Activated CD8-positive, alpha-beta memory T cell treated with anti-CD3 and anti-CD28 coated beads for 36 hours (primary cell): ENCODE results near the gene DENND6B. TPM values are rescaled to one million over a fixed set of nuclear protein-coding genes. Genes with fewer than 3 reads are reported as not detected.
"Not testable (repeated sequence)": the region's sequence is repeated elsewhere in the genome, so short reads cannot be mapped to it uniquely, and the experiment has no call there.

Experiments
- CTCF ChIA-PET: fragments of 350-600 bp; sonication (Branson Sonifier 250); formaldehyde crosslinking; loops from one replicate; lab custom pipeline; 2021; ENCODE audit warnings: antibody characterized with exemption; lab: Charles Lee
- POLR2A ChIA-PET: fragments of 350-600 bp; sonication (Branson Sonifier 250); formaldehyde crosslinking; loops from one replicate; lab custom pipeline; 2021; ENCODE audit warnings: antibody characterized with exemption; lab: Charles Lee
- total RNA-seq, 2 experiments: library from RNA; stranded (reverse); gene quantifications; one replicate each; pipeline ENCODE4 v1.2.3, GENCODE V29; 2021

The DENND6B gene
- total RNA-seq, 2 experiments from 2014 or later, result 4.3 to 4.4 TPM

DNA sequence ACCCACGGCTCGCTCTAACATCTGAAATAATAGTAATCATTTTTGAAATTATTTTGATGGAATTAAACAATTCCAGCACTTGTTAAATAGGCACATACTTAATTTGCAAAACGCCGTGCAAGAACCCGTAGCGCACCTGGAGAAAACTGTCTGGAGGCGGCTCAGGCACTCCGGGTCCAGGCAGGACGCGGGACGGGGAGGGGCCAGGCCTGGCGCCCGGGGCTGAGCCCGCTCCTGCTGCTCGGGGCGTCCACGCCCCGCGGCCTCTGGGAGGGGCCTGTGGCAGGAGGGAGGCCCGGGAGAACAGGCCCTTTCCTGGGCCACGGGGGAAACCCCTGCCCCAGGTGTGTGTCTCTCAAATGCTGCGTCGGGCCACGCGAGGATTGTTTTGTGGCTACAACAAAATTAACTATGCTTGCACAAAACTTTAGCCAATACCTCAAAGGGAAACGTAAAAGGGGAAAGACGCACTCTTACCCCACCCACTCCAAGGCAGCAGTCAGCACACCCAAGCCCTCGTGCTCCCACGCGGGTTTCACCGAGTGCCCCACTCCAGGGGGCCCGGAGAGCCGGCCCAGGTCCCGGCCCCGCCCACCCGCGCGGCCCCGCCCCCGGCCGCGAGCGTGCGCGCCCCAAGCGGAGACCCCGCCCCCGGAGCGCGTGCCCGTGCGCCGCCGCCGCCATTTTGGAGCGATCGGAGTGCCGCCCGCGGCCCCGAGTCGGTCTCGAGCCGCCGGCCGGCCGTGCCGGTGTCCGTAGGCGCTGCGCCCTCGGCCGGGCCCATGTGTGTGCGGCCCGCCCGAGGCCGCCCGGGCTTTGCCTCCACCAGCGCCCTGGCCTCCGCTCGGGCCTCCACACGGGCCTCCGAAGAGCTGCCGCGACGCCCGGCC lies 16.1 kb upstream of the DENND6B start, which contains the start of gene PPP6R2:
PPP6R2 (plus strand) TSS at position 677 of the 890 bp plus-strand sequence. CDS start 50,582 bp downstream, outside the sequence.
- ChIA-PET POLR2A (interaction anchor here (0.5 to 1.2 kb wide), 3 partner anchors 206 to 360 kb away, joined by 3 read pairs; no protein-coding TSS in a partner anchor), CTCF (interaction anchor here (0.9 to 2.6 kb wide), 19 partner anchors 10 to 278 kb away, joined by 3 to 28 read pairs (median 5); partner anchors contain the start of genes DENND6B, HDAC10 and SCO2)

DNA sequence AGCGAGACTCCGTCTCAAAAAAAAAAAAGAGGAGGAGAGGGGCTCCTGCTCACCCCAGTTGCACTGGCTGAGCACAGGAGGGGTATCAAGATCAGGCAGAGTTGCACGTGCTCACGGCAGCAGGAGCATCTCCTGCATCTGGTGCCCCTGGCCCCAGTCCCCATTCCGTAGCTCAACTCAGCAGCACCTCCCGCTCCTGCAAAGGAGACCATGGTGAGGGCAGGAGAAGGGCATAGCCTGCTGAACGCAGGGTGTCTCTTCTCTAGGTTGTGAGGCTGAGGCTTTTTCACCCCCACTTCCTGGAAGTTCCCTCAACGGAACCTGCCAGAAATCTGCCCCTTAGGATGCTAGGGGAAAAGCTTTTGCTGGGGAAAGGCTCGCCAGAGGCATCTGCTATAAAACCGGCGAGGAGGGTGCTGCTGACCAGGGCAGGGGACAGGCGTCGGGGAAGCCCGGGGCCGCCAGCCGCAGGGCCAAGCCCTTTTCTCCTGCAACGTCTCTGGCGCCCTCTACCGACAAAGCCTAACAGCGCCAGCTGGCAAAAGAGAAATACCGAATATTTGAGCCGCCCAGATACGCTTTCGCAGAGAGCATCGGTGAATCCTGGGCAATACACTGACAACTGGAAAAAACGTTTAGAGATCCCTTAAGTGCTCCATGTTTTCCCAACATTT lies 15.3 kb upstream of the DENND6B start:
- ChIA-PET POLR2A (interaction anchor here (0.5 to 1.2 kb wide), 4 partner anchors 23 to 359 kb away, joined by 3 read pairs; no protein-coding TSS in a partner anchor), CTCF (interaction anchor here (0.6 to 2.6 kb wide), 32 partner anchors 9 to 320 kb away, joined by 3 to 28 read pairs (median 4); partner anchors contain the start of genes DENND6B, HDAC10, MAPK12 and SCO2)

DNA sequence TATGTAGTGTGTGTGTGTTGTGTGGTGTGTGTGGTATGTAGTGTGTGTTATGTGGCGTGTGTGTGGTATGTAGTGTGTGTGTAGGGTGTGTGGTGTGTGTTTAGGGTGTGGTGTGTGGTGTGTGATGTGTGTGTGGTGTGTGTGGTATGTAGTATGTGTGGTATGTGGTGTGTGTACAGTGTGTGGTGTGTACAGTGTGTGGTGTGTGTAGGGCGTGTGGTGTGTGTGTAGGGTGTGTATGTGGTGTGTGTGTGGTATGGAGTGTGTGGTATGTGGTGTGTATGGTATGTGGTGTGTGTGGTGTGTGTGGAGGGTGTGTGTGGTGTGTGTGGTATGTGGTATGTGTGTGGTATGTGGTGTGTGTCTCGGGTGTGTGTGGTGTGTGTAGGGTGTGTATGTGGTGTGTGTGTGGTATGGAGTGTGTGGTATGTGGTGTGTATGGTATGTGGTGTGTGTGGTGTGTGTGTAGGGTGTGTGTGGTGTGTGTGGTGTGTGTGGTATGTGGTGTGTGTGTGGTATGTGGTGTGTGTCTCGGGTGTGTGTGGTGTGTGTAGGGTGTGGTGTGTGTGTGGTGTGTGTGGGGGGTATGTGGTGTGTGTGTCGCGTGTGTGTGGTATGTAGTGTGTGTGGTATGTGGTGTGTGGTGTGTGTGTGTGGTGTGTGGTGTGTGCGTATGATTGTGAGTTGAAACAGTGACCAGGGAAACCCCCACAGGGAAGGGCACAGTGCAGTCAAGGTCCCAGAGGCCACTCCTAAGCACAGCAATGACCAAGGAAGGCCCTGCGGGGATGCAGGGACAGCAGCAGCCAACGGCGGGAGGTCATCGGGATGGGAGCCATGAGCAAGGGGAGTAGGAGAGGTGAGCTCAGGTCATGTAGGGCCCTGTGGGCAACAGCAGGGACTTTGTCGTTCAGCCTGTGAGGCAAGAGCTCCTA lies 13.4 kb upstream of the DENND6B start:
- CTCF ChIA-PET, result interaction anchor here (0.9 to 2.6 kb wide), 7 partner anchors 7 to 165 kb away, joined by 3 to 28 read pairs (median 9); partner anchors contain the start of genes HDAC10 and MAPK12
- POLR2A ChIA-PET, result no interaction called here

DNA sequence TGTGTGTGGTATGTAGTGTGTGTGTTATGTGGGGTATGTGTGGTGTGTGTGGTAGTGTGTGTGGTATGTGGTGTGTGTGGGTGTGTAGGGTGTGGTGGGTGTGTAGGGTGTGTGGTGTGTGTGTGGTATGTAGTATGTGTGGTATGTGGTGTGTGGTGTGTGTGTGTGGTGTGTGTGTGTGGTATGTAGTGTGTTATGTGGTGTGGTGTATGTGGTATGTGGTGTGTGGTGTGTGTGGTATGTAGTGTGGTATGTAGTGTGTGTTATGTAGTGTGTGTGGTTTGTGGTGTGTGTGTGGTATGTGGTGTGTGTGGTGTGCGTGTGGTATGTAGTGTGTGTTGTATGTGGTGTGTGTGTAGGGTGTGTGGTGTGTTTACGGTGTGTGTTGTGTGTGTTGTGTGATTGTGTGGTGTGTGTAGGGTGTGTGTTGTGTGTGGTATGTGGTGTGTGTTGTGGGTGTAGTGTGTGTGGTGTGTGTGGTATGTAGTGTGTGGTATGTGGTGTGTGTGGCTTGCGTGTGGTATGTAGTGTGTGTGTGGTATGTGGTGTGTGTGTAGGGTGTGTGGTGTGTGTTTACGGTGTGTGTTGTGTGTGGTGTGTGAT lies 12.1 kb upstream of the DENND6B start:
- ChIA-PET CTCF (no interaction called here), POLR2A (no interaction called here)

DNA sequence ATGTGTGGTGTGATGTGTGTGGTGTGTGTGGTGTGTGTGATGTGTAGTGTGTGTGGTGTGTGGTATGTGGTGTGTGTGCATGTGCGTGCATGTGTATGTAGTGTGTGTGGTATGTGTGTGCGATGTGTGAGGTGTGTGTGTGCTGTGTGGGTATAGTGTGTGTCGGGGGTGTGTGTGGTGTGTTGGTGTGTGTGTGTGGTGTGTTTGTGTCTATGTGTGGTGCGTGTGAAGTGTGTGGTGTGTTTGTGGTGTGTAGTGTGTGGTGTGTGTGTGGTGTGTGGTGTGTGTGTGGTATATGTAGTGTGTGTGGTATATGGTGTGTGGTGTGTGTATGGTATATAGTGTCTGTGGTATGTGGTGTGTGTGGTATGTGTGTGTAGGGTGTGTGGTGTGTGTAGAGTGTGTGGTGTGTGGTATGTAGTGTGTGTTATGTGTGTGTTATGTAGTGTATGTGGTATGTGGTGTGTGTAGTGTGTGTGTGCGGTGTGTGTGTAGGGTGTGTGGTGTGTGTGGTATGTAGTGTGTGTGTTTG lies 11.3 kb upstream of the DENND6B start:
- CTCF ChIA-PET, result no interaction called here
- POLR2A ChIA-PET, result no interaction called here

DNA sequence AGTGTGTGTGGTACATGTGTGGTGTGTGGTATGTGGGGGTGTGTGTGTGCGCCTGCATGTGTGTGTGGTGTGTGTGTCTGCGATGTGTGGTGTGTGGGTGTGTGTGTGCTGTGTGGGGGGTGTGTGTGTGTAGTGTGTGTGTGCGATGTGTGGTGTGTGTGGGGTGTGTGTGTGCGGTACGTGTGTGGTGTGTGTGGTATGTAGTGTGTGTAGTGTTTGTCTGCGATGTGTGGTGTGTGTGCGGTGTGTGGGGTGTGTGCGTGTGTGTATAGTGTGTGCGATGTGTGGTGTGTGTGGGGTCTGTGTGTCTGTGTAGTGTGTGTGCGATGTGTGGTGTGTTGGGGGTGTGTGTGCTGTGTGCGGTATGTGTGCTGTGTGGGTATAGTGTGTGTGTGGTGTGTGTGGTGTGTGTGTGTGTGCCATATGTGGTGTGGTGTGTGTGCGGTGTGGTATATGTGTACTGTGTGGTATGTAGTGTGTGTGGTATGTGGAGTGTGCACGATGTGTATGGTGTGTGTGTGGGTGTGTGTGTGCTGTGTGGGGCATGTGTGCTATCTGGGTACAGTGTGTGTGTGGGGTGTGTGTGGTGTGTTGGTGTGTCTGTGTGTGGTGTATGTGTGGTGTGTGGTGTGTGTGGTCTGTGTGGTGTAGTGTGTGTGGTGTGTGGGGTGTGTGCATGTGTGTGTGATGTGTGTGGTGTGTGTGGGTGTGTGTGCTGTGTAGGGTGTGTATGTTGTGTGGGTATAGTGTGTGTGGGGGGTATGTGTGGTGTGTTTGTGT lies 10.6 kb upstream of the DENND6B start:
- POLR2A ChIA-PET, result no interaction called here
- CTCF ChIA-PET, result no interaction called here

DNA sequence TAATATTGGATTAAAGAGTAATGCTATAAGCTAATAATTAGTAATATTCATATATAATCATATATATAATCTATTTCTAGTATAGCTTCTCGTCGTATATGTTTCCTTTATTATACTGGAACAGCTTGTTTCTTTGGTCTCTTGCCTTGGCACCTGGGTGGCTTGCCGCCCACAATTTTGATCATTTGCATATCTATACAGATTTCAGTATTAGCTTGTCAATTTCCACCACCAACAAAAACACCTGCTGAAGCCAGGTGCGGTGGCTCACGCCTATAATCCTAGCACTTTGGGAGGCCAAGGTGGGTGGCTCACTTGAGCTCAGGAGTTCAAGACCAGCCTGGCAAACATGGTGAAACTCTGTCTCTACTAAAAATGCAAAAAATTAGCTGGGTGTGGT lies 7.6 kb upstream of the DENND6B start:
- POLR2A ChIA-PET, result not testable (repeated sequence)

DNA sequence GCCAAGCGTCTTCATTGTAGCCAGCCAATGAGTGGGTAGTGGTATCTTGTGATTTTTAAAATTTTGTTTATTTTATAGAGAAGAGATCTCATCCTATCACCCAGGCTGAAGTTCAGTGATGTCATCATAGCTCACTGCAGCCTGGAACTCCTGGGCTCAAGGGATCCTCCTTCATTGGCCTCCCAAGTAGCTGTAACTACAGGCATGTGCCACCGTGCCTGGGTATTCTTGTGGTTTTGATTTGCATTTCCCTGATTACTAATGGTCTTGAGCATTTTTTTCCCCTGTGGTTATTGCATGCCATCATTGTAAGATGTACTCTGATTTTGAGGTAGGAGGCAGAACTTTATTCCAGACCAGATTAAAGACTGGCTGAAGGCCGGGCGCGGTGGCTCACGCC lies 2.4 kb upstream of the DENND6B start:
- POLR2A ChIA-PET, result interaction anchor here (0.7 kb wide), 1 partner anchor 426 kb away, joined by 7 read pairs; no protein-coding TSS in a partner anchor

More for the DNA sequence above, 7.6 kb upstream of the DENND6B start:
- CTCF ChIA-PET, result interaction anchor here (1.0 kb wide), 1 partner anchor 59 kb away, joined by 3 read pairs; no protein-coding TSS in a partner anchor

DNA sequence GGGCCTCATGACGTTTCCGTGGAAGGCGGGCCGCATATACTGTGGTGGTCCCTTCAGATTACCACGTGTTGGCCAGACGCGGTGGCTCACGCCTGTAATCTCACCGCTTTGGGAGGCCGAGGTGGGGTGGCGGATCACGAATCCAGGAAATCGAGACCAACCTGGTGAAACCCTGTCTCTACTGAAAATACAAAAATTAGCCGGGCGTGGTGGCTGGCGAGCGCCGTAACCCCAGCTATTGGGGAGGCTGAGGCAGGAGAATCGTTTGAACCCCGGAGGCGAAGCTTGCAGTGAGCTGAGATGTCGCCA lies 853 bp upstream of the DENND6B start:
- ChIA-PET POLR2A (interaction anchor here (1.0 to 1.8 kb wide), 2 partner anchors 13 to 88 kb away, joined by 3 to 5 read pairs; no protein-coding TSS in a partner anchor), CTCF (interaction anchor here (0.6 to 4.1 kb wide), 7 partner anchors 20 to 87 kb away, joined by 3 to 19 read pairs (median 4); partner anchors contain the start of genes HDAC10, MAPK12 and PLXNB2)

More for the DNA sequence above, 2.4 kb upstream of the DENND6B start:
- CTCF ChIA-PET, result interaction anchor here (1.1 to 4.1 kb wide), 4 partner anchors 12 to 88 kb away, joined by 3 to 19 read pairs (median 10); partner anchors contain the start of gene HDAC10

DNA sequence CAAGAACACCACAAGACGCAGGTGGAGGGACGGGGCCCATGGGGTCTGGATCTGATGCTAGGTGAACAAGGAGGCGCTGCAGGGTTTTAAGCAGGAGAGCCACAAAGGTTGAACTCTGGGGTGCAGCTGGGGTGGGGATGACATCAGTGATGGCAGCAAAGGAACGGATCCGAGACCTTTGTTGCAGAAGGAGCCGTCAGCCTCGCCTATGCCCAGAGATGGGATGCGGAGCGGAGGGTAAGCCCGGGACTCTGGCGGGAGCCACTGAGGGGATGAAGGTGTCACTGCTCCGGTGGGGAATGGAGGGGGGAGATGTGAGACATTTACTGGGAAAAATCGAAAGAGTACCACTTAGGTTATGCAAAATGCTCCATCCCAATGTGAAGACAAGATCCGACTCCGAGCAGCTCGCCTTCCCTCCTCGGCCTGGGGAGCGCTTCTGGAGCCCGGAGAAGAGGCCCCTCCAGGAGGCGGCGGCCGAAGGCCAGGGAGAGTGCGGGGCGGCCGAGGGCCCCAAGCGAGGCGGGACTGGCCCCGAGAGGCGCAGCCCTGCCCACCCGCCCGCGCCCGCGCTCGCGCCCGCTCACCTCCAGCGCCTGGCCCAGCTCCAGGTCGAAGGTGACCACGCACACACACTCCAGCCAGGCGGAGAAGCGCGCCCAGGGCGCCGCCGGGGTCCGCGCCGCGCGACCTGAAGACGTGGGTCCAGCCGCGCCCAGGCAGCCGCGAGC lies 422 bp downstream of the DENND6B start:
- CTCF ChIA-PET, result interaction anchor here (0.6 to 4.1 kb wide), 10 partner anchors 11 to 75 kb away, joined by 3 to 19 read pairs (median 4); partner anchors contain the start of gene HDAC10
- POLR2A ChIA-PET, result interaction anchor here (1.0 kb wide), 1 partner anchor 87 kb away, joined by 3 read pairs; no protein-coding TSS in a partner anchor

DNA sequence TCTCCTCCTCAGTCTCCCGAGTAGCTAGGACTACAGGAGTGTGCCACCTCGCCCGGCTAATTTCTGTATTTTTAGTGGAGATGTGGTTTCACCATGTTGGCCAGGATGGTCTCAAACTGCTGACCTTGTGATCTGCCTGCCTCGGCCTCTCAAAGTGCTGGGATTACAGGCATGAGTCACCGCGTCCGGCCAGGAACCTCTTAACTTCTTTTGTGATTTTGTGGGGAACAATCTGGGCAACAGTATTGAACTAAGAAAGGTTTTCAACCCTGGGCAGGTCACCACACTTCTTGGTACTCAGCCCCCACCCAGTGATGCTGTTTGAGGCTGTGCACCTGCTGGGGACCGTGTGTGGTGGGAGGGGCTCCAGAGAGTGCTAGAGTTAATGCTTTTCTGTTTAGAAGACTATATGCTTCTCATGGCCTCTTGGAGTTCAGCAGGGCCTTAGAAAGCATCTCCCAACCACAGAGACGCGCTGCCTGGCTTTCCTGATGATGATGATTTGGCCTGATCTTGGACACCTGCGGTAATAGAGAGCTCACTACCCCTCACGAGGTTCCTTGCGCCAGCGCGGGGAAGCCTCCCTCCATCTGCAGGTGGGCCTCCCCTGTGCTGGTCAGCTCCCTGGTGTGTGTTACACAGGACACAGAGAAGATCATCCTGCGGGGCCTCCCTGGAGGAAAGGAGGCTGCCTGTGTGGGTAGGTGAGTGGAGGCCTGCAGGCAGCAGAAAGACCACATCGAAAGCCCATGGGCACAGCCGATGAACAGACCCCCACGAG lies 1.2 kb downstream of the DENND6B start:
- ChIA-PET POLR2A (no interaction called here), CTCF (interaction anchor here (0.7 to 4.1 kb wide), 7 partner anchors 10 to 74 kb away, joined by 3 to 19 read pairs (median 6); partner anchors contain the start of gene HDAC10)

DNA sequence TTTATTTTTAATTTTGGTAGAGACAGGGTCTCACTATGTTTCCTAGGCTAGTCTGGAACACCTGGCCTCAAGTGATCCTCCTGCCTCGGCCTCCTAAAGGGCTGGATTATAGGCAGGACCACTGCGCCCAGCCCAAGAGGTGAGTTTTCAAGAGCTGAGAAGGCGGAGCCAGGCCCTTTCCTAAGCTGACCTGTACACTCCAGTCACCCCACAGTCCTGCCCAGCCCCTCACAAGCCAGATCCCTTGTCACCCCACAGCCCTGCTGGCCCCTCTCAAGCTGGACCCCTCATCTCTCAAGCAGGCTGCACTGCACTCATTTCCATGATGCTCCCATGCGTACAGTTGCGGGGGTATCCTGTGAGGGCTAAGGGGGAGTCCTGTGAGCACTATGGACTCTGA lies 2.9 kb downstream of the DENND6B start:
- POLR2A ChIA-PET, result no interaction called here

DNA sequence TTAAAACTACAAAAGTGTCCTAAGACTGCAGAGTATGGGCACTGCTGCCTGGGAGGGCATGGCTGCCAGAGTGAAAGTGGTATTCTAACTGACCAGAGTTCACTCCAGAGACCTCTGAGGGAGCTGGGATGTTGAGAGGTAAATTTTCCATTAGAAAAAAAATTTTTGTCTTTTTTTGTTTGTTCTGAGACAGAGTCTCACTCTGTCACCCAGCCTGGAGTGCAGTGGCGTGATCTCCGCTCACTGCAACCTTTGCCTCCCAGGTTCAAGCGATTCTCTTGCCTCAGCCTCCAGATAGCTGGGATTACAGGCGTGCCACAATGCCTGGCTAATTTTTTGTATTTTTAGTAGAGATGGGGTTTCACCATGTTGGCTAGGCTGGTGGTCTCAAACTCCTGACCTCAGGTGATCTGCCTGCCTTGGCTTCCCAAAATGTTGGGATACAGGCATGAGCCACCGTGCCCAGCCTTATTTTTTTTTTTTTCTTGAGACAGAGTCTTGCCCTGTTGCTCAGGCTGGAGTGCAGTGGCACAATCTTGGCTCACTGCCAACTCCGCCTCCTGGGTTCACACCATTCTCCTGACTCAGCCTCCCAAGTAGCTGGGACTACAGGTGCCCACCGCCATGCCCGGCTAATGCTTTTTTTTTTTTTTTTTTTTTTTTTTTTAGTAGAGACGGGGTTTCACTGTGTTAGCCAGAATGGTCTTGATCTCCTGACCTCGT lies 4.3 kb downstream of the DENND6B start:
- POLR2A ChIA-PET, result not testable (repeated sequence)
- CTCF ChIA-PET, result interaction anchor here (0.6 to 2.2 kb wide), 3 partner anchors 18 to 80 kb away, joined by 3 to 11 read pairs (median 4); no protein-coding TSS in a partner anchor

More for the DNA sequence above, 2.9 kb downstream of the DENND6B start:
- CTCF ChIA-PET, result interaction anchor here (0.7 to 2.1 kb wide), 5 partner anchors 9 to 50 kb away, joined by 3 to 11 read pairs (median 6); no protein-coding TSS in a partner anchor

DNA sequence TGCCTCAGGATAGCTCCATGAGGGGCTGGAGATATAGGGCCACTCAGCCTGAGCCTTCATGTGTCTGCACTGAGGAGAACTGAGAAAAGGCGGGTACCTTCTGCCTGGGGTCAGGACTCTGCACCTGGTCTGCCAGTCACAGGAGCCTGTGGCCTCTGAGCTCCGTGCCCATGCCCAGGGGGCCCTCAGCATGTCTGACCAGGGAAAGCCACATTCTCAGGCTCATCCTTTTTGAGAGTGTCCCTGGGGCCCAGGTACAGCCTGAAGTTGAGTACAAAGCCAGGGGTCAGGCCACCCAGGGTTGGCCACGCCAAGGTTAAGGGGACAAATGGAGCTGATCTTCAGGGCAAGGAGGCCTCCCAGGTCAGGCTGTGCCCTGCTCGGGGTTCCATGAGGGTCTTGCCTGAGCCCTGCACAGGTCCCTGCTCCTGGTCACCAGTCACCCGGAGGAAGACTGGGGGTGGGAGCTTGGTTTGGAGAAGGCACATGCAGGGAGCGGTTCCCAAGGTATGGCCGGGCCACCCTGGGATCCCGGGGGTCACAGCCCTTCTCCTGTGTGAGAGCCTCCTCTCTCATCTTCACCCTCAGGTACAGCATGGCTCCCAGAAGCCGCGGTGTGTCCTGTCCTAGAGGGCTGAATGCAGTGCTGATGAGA lies 6.0 kb downstream of the DENND6B start:
- ChIA-PET CTCF (interaction anchor here (2.1 to 2.2 kb wide), 2 partner anchors 45 to 69 kb away, joined by 7 to 11 read pairs; partner anchors contain the start of gene HDAC10), POLR2A (interaction anchor here (1.2 kb wide), 1 partner anchor 41 kb away, joined by 3 read pairs; no protein-coding TSS in a partner anchor)
